GM21786 (cell line): ENCODE results near the gene SFXN5.

ENCODE experiments used
- ATAC-seq: cut with Tn5 transposase; IDR thresholded peaks from one replicate; pipeline ENCODE4 v1.9.1; 2021; ENCODE audit not compliant: unreplicated experiment

Gene SFXN5

GRCh38 chr2:72995430-72996116 is 75.9 kb downstream of the SFXN5 start:
- no peak for ATAC-seq

- no peak for ATAC-seq
Measured at GRCh38 chr2:72994991-72995380, 76.5 kb downstream of the SFXN5 start.

- no peak for ATAC-seq
Measured at GRCh38 chr2:72994282-72994990, 77.1 kb downstream of the SFXN5 start.

DNA sequence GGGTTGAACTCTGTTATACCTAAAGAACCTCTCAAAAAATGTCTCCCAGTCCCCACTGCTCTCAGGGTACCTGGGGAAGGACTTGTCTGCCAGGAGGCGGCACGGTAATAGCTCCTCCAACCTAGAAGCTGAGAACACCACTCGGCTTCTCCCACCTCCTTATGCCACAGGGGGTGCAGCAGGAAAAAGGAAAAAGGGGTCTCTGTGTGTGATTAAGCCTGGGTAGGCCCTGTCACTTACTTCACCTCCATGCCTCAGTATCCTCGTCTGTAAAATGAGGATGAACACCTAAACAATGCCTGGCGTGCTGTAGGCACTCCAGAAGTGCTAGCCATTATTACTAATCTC is 77.6 kb downstream of the SFXN5 start:
- ATAC-seq, result no peak

DNA sequence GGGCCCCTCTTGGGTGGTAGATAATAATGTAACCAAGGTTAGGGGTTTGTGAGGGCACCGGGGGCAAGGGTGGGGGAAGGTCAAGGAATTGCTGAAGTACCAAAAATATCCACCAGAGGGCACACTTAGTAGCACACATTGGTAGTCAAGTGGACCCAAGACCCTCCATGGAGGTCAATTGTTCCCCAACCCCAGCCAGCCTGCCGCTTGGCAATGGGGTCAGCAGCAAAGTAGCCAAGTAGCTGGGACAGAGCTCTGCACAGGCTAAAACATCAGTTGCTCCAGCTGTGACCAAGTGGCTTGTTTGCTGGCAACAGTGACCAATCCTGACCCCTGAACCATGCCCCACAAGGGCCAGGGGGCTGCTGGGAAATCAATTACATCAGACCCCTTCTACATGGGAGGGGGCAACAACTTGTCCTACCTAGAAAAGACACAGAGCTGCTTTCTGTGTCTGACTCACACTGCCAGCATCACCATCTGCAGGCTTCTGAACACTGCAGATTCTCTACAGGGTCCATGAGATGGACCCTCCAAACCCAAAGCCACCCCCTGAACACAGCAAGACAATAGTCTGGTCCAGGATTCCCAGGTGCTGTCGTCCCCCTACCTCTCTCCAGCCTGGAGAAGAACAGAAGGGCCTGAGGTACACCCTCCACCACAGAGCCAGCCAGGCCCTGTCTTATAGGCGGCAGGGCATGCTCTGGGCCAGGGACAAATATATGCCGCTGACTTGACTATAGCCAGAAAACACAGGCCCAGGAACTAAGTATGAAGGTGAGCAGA is 78.2 kb downstream of the SFXN5 start:
- peak; percentile 68 for ATAC-seq

DNA sequence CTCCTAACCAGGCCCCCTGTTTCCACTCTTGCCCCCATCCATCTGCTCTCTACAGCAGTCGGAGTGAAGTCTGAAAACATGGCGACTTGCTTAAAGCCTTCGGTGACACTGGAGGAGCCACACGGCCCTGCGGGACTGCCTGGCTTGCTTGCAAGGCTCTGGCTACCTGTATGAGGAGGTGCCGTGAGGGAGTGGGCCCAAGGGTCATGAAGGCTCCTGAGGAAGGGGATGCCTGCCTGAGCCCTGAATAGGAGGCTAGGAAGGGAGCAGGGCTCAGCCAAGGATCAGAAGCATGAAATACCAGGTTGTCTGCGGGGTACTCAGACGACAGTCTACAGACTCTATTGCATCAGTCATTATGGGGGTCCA is 78.8 kb downstream of the SFXN5 start:
- no peak for ATAC-seq

DNA sequence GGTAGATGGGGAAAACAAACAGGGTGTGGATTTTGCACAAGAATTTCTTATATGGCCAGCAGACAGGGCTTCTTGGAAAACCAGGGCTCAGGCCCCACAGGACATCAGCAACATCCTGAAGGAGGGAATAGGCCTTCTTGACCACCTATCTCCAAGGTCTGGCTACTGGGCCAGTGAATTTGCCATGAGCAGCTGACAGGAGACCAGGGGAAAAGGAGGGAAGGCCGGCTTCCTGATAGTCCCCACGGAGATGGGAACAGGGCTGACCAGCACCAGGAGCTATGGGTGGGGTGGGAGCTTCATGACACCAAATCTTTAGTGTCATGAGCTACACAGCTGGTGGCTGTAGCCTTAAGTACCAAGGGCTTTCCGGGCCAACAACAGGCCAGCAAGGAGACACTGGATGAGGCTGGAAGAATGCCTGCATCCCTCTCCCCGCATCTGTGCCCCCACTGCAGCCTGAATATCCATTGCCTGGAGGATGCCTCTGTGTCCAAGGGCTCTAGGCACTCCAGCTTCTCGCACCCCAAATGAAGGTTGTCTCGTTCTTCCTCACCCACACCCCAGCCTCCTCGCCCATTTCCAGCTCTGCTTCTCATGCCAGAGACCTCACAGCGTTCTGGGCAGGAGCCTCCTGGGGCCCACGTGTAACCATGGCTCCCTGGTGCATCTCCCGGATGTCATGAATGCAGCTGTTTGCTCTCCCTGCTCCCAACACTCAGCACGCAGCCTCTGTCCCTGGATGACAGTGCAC is 79.4 kb downstream of the SFXN5 start:
- ATAC-seq, result no peak

DNA sequence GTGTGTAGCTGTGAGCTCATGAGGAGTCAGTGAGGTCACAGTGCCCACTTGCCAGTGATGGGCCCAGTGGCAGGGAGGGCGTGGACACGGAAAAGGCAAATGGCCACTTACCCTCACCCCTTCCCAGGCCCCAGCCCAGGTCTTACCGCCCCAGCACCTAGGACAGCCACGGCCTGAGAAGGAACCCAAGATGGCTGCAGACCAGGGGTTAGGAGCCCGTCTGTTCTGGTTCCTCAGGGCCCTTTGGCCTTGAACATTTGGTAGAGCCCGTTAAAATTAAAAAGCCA is 80.1 kb downstream of the SFXN5 start:
- ATAC-seq, result no peak

- ATAC-seq, result no peak
Measured at GRCh38 chr2:72990695-72991438, 80.6 kb downstream of the SFXN5 start.

- no peak for ATAC-seq
Measured at GRCh38 chr2:72989770-72990556, 81.5 kb downstream of the SFXN5 start.

GRCh38 chr2:72988726-72989273 is 82.7 kb downstream of the SFXN5 start:
- ATAC-seq, result no peak

- ATAC-seq, result no peak
Measured at GRCh38 chr2:72988041-72988440, 83.5 kb downstream of the SFXN5 start.

GRCh38 chr2:72985891-72986683 is 85.4 kb downstream of the SFXN5 start:
- ATAC-seq, result no peak

DNA sequence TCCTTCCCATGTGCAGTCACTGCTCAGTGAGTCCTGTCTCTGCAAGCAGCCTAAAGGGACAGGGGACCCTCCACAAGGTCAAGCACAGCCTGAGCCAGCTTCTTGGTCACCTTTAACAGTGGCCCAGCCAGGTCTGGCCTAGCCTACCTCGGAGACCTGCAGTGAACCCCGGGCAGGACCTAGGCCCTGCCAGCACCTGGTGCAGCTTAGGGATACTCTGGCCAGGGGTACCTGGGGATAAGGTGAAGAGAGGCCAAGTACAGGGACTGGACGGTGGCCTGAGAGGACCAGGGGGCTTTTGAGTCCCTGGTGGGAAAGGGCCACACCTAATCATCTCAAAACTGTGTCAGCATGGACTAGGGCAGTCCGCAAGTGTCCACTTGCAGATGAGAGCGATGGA is 86.4 kb downstream of the SFXN5 start:
- no peak for ATAC-seq

DNA sequence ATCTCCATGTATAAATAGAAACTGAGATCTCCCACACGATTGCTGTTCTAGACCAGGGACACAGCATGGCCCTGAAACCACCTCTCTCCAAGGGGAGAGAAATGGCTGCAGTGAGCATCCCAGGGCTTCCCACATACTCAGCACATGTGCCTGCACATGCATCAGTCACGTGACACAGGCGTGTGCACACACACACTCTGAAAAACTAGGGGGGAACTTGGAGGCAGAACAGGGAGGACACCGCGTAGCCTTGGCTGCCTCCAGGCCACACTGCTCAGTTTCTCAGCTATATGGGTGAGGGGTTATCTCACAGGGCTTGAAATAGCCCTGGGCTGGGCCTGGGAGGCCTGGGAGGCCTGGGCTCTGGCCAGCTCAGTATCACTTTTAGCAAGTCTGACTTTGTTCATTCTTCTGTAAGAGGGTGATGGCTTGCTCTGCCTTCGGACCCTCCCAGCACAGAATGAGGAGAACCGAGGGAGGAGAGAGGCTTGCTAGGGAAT is 87.3 kb downstream of the SFXN5 start:
- ATAC-seq, result no peak

DNA sequence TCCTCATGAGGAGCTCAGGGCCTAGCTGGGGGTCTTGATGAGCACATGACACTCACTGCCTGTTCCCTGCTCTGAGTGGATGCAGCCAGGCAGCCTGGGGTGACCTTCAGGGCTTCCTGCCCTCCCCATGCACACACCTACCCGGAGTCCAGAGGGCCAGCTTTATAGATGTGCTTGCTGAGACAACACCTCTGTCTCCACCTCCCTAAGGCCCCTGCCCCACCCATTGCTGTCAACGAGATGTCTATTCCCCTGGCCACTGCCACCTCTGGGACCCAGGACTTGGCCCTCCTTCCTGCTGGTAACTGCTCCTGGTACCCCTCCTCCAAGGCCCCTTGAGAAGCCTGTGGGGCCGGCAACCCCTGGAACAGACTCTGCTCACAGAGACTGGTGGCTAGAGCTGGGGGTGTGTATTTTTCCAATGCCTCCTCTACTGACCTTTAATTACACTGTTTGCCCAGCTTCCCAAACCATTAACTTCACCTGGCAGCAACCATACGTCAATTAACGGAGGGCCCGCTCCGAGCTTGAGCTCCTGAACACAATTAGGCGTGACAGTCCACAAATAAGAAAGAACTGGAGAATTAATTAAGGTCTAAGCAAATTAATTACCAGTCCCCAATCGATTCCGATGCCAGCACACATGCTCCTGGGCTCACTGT is 87.9 kb downstream of the SFXN5 start:
- ATAC-seq, result no peak

GRCh38 chr2:72982781-72983499 is 88.6 kb downstream of the SFXN5 start:
- ATAC-seq, result no peak

- ATAC-seq, result no peak
Measured at GRCh38 chr2:72982219-72982618, 89.3 kb downstream of the SFXN5 start.
